Adipocyte (in vitro differentiated cells): ENCODE measurements around the gene SMAP1.

Experiments
- DNase-seq: peaks from one replicate; pipeline ENCODE4 v3.0.0-alpha.2; 2015; ENCODE audit warnings: low read depth
- H3K27me3 ChIP-seq: replicated peaks from 2 replicates; pipeline ENCODE4 v1.7.0; 2013; ENCODE audit warnings: mild to moderate bottlenecking, low read length, moderate library complexity; ENCODE audit not compliant: control insufficient read depth, insufficient read depth
- H3K36me3 ChIP-seq: 2 replicates; pipeline ENCODE4 v1.7.0; 2013; ENCODE audit warnings: low read length, mild to moderate bottlenecking, moderate library complexity; ENCODE audit not compliant: control insufficient read depth, insufficient read depth, severe bottlenecking
- H3K4me1 ChIP-seq: 2 replicates; pipeline ENCODE4 v1.7.0; 2013; ENCODE audit warnings: mild to moderate bottlenecking, low read length, moderate library complexity; ENCODE audit not compliant: control insufficient read depth, insufficient read depth
- H3K4me3 ChIP-seq: 2 replicates; pipeline ENCODE4 v1.7.0; 2013; ENCODE audit warnings: mild to moderate bottlenecking, low read length, moderate library complexity
- H3K9ac ChIP-seq: 2 replicates; pipeline ENCODE4 v1.7.0; 2013; ENCODE audit warnings: mild to moderate bottlenecking, low read length, moderate library complexity
- H3K9me3 ChIP-seq: 2 replicates; pipeline ENCODE4 v1.7.0; 2013; ENCODE audit warnings: mild to moderate bottlenecking, low read length, moderate library complexity; ENCODE audit not compliant: control insufficient read depth

Gene SMAP1

GRCh38 chr6:70657706-70658105 lies 10.0 kb upstream of the SMAP1 start:
- DNase-seq: no peak
- Histone ChIP-seq H3K4me1 (no peaks in the 10 kb centered on the region), H3K9me3 (no peaks in the 10 kb centered on the region), H3K4me3 (no peak overlapping the region), H3K9ac (no peak overlapping the region), H3K27me3 (peaks cover 7% of the 10 kb centered on the region), H3K36me3 (no peaks in the 10 kb centered on the region)

GRCh38 chr6:70663881-70664466 lies 3.7 kb upstream of the SMAP1 start:
- no peak for DNase-seq
- H3K4me1 ChIP-seq: peaks cover 10% of the 10 kb centered on the region
- peaks cover 7% of the 10 kb centered on the region for H3K27me3 ChIP-seq
- H3K9ac ChIP-seq: no peak overlapping the region
- H3K36me3 ChIP-seq: no peaks in the 10 kb centered on the region
- no peak overlapping the region for H3K4me3 ChIP-seq
- no peaks in the 10 kb centered on the region for H3K9me3 ChIP-seq

GRCh38 chr6:70666706-70667105 lies 977 bp upstream of the SMAP1 start:
- Histone ChIP-seq H3K27me3 (peaks cover 7% of the 10 kb centered on the region), H3K9ac (peak overlapping the region; percentile 97), H3K4me1 (peaks cover 24% of the 10 kb centered on the region), H3K9me3 (no peaks in the 10 kb centered on the region), H3K36me3 (no peaks in the 10 kb centered on the region), H3K4me3 (peak overlapping the region; percentile 96)
- DNase-seq: no peak

- DNase-seq: no peak
- peak overlapping the region; percentile 97 for H3K9ac ChIP-seq
- no peaks in the 10 kb centered on the region for H3K9me3 ChIP-seq
- H3K4me1 ChIP-seq: peaks cover 27% of the 10 kb centered on the region
- peaks cover 2% of the 10 kb centered on the region for H3K27me3 ChIP-seq
- peak overlapping the region; percentile 96 for H3K4me3 ChIP-seq
- no peaks in the 10 kb centered on the region for H3K36me3 ChIP-seq
Observed at GRCh38 chr6:70667256-70667710, 400 bp upstream of the SMAP1 start.

GRCh38 chr6:70668499-70668812 lies 773 bp downstream of the SMAP1 start:
- no peaks in the 10 kb centered on the region for H3K36me3 ChIP-seq
- peaks cover 39% of the 10 kb centered on the region for H3K4me1 ChIP-seq
- DNase-seq: peak; percentile 55
- H3K9me3 ChIP-seq: no peaks in the 10 kb centered on the region
- H3K9ac ChIP-seq: peak overlapping the region; percentile 97
- H3K27me3 ChIP-seq: no peaks in the 10 kb centered on the region
- H3K4me3 ChIP-seq: peak overlapping the region; percentile 96

- Histone ChIP-seq H3K9me3 (no peaks in the 10 kb centered on the region), H3K27me3 (no peaks in the 10 kb centered on the region), H3K4me3 (peak overlapping the region; percentile 96), H3K36me3 (no peaks in the 10 kb centered on the region), H3K4me1 (peaks cover 46% of the 10 kb centered on the region), H3K9ac (peak overlapping the region; percentile 97)
- DNase-seq: peak; percentile 33
Observed at GRCh38 chr6:70669133-70669532, 1.4 kb downstream of the SMAP1 start.

- Histone ChIP-seq H3K9me3 (no peaks in the 10 kb centered on the region), H3K27me3 (no peaks in the 10 kb centered on the region), H3K36me3 (no peaks in the 10 kb centered on the region), H3K9ac (no peak overlapping the region), H3K4me1 (peaks cover 40% of the 10 kb centered on the region), H3K4me3 (no peak overlapping the region)
- DNase-seq: no peak
Observed at GRCh38 chr6:70672549-70672948, 4.9 kb downstream of the SMAP1 start.

- no peak overlapping the region for H3K9ac ChIP-seq
- DNase-seq: no peak
- no peaks in the 10 kb centered on the region for H3K36me3 ChIP-seq
- H3K27me3 ChIP-seq: no peaks in the 10 kb centered on the region
- H3K9me3 ChIP-seq: no peaks in the 10 kb centered on the region
- peaks cover 40% of the 10 kb centered on the region for H3K4me1 ChIP-seq
- H3K4me3 ChIP-seq: peak overlapping the region; percentile 50
Observed at GRCh38 chr6:70673054-70673453, 5.4 kb downstream of the SMAP1 start.

GRCh38 chr6:70673601-70674000 lies 5.9 kb downstream of the SMAP1 start:
- Histone ChIP-seq H3K4me1 (peaks cover 40% of the 10 kb centered on the region), H3K27me3 (no peaks in the 10 kb centered on the region), H3K9ac (no peak overlapping the region), H3K9me3 (no peaks in the 10 kb centered on the region), H3K36me3 (no peaks in the 10 kb centered on the region), H3K4me3 (peak overlapping the region; percentile 50)
- peak; percentile 60 for DNase-seq

- H3K4me3 ChIP-seq: no peak overlapping the region
- peaks cover 25% of the 10 kb centered on the region for H3K4me1 ChIP-seq
- no peaks in the 10 kb centered on the region for H3K9me3 ChIP-seq
- DNase-seq: no peak
- H3K27me3 ChIP-seq: no peaks in the 10 kb centered on the region
- H3K9ac ChIP-seq: no peak overlapping the region
- no peaks in the 10 kb centered on the region for H3K36me3 ChIP-seq
Observed at GRCh38 chr6:70675822-70676221, 8.1 kb downstream of the SMAP1 start.

- H3K9ac ChIP-seq: no peak overlapping the region
- DNase-seq: no peak
- H3K4me1 ChIP-seq: peaks cover 23% of the 10 kb centered on the region
- H3K27me3 ChIP-seq: no peaks in the 10 kb centered on the region
- H3K36me3 ChIP-seq: no peaks in the 10 kb centered on the region
- H3K4me3 ChIP-seq: no peak overlapping the region
- no peaks in the 10 kb centered on the region for H3K9me3 ChIP-seq
Observed at GRCh38 chr6:70676821-70677220, 9.1 kb downstream of the SMAP1 start.

- peaks cover 6% of the 10 kb centered on the region for H3K4me1 ChIP-seq
- no peak overlapping the region for H3K4me3 ChIP-seq
- no peak overlapping the region for H3K9ac ChIP-seq
- H3K9me3 ChIP-seq: no peaks in the 10 kb centered on the region
- no peaks in the 10 kb centered on the region for H3K36me3 ChIP-seq
- H3K27me3 ChIP-seq: no peaks in the 10 kb centered on the region
- DNase-seq: no peak
Observed at GRCh38 chr6:70680396-70680795, 12.7 kb downstream of the SMAP1 start.
